ENCODE data around the gene HSPA2. TPM values are rescaled to one million over a fixed set of nuclear protein-coding genes. Genes with fewer than 3 reads are reported as not detected.

Gene HSPA2
- total and polyA plus RNA-seq, 8 donors, result 7.0 to 17.1 (median 12.2) TPM

DNA sequence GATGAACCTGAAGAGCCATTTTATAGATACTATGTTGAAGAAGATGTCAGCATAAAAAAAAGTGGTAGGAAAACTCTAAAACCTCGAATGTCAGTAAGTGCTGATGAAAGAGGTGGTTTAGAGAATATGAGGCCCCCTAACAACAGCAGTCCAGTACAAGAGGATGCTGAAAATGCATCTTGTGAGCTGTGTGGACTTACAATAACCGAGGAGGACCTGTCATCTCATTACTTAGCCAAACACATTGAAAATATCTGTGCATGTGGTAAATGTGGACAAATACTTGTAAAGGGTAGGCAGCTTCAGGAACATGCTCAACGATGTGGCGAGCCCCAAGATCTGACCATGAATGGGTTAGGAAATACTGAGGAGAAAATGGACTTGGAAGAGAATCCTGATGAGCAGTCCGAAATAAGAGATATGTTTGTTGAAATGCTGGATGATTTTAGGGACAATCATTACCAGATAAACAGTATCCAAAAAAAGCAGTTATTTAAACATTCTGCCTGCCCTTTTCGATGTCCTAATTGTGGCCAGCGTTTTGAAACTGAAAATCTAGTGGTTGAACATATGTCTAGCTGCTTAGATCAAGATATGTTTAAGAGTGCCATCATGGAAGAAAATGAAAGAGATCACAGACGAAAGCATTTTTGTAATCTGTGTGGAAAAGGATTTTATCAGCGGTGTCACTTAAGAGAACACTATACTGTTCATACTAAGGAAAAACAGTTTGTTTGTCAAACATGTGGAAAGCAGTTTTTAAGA, 17.8 kb upstream of the HSPA2 start:
- DNase-seq, result no peak
- H3K9me3 ChIP-seq, result no peaks in the 10 kb centered on the region
- TF ChIP-seq, protein P1, sequence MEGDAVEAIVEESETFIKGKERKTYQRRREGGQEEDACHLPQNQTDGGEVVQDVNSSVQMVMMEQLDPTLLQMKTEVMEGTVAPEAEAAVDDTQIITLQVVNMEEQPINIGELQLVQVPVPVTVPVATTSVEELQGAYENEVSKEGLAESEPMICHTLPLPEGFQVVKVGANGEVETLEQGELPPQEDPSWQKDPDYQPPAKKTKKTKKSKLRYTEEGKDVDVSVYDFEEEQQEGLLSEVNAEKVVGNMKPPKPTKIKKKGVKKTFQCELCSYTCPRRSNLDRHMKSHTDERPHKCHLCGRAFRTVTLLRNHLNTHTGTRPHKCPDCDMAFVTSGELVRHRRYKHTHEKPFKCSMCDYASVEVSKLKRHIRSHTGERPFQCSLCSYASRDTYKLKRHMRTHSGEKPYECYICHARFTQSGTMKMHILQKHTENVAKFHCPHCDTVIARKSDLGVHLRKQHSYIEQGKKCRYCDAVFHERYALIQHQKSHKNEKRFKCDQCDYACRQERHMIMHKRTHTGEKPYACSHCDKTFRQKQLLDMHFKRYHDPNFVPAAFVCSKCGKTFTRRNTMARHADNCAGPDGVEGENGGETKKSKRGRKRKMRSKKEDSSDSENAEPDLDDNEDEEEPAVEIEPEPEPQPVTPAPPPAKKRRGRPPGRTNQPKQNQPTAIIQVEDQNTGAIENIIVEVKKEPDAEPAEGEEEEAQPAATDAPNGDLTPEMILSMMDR (IDR thresholded peaks at IDR 0.05), result no peak
- H3K36me3 ChIP-seq, result peaks cover 0 to 26% of the 10 kb centered on the region in 2 donors
- H3K4me3 ChIP-seq, result no peak overlapping the region
- ATAC-seq, result no peak
- peaks cover 0 to 24% of the 10 kb centered on the region in 2 donors for H3K4me1 ChIP-seq
- no peak overlapping the region for H3K27ac ChIP-seq
- intact Hi-C loops (cut with DNase I), result no loop called here
- H3K27me3 ChIP-seq, result no peaks in the 10 kb centered on the region

DNA sequence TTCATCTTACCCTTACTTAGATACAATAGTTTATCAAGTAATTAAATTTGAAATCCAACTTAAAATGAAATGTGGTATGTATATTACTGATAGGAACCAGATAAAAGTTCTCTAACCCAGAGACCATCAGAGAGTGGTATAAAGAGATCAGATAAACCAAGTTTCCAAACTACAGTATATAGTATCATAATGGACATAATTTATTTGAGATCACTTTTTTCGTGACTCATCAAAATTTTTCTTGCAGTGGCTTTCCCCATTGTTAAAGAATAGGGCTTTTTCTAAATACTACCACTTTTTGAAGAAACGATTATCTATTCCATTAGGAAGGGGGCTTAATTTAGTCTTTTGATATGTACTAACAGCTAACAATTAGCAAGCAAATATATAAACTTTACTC, 15.2 kb upstream of the HSPA2 start:
- no peak overlapping the region for H3K4me3 ChIP-seq
- H3K27me3 ChIP-seq, result no peaks in the 10 kb centered on the region
- H3K9me3 ChIP-seq, result no peaks in the 10 kb centered on the region
- ATAC-seq (no peak), DNase-seq (no peak)
- TF ChIP-seq, protein P1 (IDR thresholded peaks at IDR 0.05), result no peak
- H3K36me3 ChIP-seq, result peaks cover 0 to 26% of the 10 kb centered on the region in 2 donors
- no peak overlapping the region for H3K27ac ChIP-seq
- intact Hi-C loops (cut with DNase I), result no loop called here
- peaks cover 0 to 13% of the 10 kb centered on the region in 2 donors for H3K4me1 ChIP-seq

DNA sequence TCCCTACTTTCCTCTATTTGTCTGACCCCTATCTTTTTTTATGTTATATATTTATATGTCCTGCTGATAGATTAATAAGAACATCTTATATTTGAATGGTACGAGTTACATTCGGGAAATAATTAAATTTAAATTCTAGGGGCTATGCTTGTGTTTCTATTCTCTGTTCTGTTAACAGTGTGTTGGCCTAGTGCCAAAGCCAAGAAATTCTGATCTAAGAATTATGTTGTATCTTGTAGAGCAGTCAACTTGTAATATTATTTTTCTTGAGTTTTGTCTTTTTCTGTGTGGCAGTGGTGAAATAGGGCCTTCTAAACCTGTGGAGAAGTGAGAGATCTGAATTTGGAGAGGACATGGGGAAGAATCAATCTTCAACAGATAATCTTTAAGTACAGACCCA, 9.0 kb upstream of the HSPA2 start:
- no peaks in the 10 kb centered on the region for H3K4me1 ChIP-seq
- H3K27me3 ChIP-seq, result no peaks in the 10 kb centered on the region
- H3K36me3 ChIP-seq, result no peaks in the 10 kb centered on the region
- intact Hi-C loops (cut with DNase I), result no loop called here
- H3K27ac ChIP-seq, result no peak overlapping the region
- ATAC-seq (no peak), DNase-seq (no peak)
- H3K4me3 ChIP-seq, result no peak overlapping the region
- H3K9me3 ChIP-seq, result no peaks in the 10 kb centered on the region
- TF ChIP-seq, protein P1 (IDR thresholded peaks at IDR 0.05), result no peak

DNA sequence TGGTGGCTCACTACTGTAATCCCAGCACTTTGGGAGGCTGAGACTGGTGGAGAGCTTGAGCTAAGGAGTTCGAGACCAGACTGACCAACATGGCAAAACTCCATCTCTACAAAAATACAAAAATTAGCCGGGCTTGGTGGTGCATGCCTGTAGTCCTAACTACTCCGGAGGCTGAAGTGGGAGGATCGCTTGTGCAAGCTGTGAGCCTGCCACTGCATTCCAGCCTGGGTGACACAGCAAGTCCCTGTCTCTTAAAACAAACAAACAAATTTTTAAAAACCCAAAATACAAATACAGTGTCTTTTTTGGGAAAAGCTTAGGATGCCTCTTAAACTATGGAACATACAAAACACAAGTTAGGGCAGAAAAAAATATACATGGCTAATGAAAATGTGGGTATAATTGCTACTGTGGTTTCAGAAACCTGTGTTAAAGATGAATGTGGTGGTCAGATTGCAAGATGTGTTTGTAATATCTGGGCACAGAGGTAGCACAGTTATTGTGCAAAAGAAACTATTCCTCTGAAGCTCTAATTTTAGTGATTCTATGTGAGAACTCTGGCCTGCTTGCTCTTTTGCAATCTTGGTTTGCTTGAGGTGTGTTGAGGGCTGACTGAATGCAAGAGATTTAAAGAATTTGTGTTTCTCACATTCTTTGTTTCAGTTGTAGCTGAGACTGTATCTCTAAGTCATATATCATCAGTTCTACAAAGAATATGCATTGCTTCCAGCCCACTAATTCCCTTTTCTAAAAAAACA, 3.9 kb upstream of the HSPA2 start:
- H3K36me3 ChIP-seq, result no peaks in the 10 kb centered on the region
- no peak overlapping the region for H3K27ac ChIP-seq
- TF ChIP-seq, protein P1 (IDR thresholded peaks at IDR 0.05), result no peak
- H3K27me3 ChIP-seq, result peaks cover 10 to 19% of the 10 kb centered on the region in 2 donors
- H3K9me3 ChIP-seq, result peaks cover 0 to 7% of the 10 kb centered on the region in 2 donors
- no peak overlapping the region for H3K4me3 ChIP-seq
- peaks cover 3 to 19% of the 10 kb centered on the region in 2 donors for H3K4me1 ChIP-seq
- no peak for DNase-seq
- intact Hi-C loops (cut with DNase I), result no loop called here
- no peak for ATAC-seq
